GM21825 (cell line): ENCODE data around the gene F2RL1.
"Not testable (repeated sequence)": the region's sequence is repeated elsewhere in the genome, so short reads cannot be mapped to it uniquely, and the experiment has no call there.

ENCODE experiments used
- ATAC-seq: cut with Tn5 transposase; IDR thresholded peaks from one replicate; pipeline ENCODE4 v1.9.1; 2021; ENCODE audit warnings: mild to moderate bottlenecking, moderate library complexity; ENCODE audit not compliant: unreplicated experiment

Gene F2RL1

DNA sequence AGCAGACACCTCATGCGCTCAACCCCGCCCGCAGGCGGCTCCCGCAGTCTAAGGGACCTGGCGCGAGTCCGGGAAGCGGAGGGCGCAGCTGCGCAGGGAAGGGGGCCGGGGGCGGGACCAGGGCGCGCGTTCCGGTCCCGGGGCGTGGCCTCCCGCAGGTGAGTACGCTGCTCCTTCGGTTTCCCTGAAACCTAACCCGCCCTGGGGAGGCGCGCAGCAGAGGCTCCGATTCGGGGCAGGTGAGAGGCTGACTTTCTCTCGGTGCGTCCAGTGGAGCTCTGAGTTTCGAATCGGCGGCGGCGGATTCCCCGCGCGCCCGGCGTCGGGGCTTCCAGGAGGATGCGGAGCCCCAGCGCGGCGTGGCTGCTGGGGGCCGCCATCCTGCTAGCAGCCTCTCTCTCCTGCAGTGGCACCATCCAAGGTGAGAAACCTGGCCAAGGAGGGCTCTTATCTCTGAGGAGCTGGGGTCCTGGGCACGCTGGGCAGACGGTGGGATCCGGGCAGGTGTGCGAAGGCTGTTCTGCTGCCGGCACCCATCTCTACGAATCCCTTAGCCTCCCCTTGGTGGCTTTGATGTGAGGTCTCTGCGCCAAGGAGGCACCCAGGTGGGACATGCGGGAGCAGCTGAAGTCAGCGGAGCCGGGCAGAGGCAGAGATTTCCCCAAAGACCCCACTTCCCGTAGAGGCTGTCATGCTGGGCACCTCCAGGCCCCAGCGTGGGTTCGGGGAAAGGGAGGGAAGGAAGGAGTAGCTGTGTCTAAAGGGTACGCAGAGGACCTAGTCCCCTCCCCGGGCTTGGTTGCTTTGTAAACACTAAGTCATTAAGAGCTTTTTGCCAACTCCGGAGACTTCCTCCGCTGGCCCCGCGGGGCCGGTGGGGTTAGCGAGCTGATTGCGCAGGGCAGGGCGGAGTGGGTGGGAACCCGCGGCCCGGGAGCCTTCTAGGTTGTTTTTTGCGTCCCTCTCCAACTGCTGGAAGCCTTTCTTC is at the start of gene F2RL1:
Gene F2RL1, plus strand, starts transcription at position 187 of the 988 bp plus-strand sequence. Its CDS starts 153 bp downstream, at position 340.
- no peak for ATAC-seq

DNA sequence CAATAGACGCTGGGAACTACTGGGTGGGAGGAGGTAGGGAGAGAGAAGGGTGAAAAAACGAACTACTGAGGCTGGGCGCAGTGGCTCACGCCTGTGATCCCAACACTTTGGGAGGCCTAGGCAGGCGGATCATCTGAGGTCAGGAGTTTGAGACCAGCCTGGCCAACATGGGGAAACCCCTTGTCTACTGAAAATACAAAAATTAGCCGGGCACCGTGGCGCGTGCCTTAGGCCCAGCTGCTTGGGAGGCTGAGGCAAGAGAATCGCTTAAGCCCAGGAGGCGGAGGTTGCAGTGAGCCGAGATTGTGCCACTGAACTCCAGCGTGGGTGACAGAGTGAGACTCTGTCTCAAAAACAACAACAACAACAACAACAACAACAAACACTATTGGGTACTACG is 47.8 kb upstream of the F2RL1 start:
- not testable (repeated sequence) for ATAC-seq

DNA sequence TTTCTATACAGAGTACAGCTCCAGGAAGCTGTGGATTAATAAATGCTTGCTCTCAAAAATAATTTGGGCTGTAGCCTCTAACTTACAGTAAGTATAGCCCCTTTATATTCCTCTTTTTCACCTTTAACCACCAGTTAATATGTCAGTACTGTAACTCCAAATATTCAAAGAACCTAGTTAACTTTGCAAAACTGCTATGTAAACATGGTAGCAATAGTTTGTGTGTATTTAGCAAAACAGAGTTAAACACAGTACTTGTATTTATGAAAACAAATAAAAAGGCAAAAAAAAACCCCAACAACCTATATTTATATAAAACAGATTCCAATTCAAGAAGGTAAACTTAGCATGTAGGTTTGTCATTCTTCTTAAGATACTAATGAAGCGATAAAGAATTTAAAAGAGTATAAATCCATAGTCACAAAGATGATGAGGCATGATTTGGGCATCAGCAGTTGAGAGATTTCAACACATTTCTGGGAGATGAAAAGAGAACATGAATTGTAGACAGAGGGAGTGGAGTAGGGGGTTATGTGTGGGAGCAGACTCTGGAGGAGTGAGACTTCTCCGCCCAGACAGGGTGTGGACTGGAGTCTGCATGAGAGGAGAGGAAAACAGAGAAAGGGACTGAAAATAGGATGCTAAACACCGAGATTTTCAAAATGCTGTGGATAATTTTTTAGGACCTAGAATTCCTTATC is 47.0 kb upstream of the F2RL1 start:
- ATAC-seq, result no peak

GRCh38 chr5:76775921-76776320 is 42.9 kb upstream of the F2RL1 start:
- ATAC-seq, result no peak

- ATAC-seq, result no peak
Measured at GRCh38 chr5:76776391-76776790, 42.4 kb upstream of the F2RL1 start.

DNA sequence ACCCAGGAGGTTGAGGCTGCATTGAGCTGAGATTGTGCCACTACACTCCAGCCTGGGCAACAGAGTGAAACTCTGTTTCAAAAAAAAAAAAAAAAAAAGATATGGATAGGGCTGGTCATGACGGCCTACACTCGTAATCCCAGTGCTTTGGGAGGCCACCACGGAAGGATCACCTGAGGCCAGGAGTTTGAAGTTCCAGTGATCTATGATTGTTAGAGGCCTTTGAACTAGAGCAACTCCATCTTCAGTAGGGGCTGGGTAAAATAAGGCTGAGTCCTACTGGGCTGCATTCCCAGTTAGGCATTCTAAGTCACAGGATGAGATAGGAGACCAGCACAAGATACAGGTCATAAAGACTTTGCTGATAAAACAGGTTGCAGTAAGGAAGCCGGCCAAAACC is 38.2 kb upstream of the F2RL1 start:
- not testable (repeated sequence) for ATAC-seq

DNA sequence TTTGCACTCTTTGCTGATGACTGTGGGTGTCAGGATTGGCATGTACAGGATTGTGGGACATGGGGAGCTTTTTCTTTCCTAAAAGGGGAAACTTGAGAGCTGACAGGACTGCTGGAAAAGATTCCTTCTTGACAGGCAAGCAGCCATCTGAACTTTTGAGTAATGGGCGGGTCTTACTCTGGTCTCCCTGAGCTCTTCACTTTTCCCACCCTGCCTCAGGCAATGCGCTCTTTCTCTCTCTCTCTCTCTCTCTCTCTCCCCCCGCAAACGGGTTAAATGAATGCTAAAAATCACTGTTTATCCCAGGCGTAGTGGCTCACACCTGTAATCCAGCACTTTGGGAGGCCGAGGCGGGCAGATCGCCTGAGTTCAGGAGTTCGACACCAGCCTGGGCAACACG is 37.1 kb upstream of the F2RL1 start:
- ATAC-seq, result no peak

- ATAC-seq, result no peak
Measured at GRCh38 chr5:76782444-76782843, 36.4 kb upstream of the F2RL1 start.

GRCh38 chr5:76787237-76787636 is 31.6 kb upstream of the F2RL1 start:
- ATAC-seq, result no peak

GRCh38 chr5:76788362-76788761 is 30.5 kb upstream of the F2RL1 start:
- ATAC-seq, result no peak

- not testable (repeated sequence) for ATAC-seq
Measured at GRCh38 chr5:76789275-76789674, 29.6 kb upstream of the F2RL1 start.

DNA sequence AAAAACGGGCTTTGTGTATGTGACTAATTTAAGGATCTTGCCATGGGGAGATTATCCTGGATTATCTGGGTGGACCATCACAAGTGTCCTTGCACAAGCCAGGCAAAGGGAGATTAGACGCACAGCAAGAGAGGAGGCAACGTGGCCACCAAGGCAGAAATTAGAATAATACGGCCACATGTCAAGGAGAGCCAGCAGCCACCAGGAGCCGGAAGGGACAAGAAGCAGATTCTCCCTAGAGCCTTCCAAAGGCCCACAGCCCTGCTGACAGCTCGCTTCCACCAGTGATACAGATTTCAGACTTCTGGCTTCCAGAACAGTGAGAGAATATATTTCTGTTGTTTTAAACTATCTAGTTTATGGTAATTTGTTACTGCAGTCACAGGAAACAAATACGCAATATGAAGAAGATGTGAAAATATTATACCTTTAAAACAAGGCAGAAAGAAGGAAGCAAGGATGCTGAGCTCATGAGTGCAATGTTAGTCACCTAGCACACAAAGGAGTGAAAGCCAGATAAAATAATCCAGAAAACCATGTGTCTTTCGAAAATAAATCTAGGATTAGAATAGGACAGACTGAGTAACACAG is 28.7 kb upstream of the F2RL1 start:
- no peak for ATAC-seq

DNA sequence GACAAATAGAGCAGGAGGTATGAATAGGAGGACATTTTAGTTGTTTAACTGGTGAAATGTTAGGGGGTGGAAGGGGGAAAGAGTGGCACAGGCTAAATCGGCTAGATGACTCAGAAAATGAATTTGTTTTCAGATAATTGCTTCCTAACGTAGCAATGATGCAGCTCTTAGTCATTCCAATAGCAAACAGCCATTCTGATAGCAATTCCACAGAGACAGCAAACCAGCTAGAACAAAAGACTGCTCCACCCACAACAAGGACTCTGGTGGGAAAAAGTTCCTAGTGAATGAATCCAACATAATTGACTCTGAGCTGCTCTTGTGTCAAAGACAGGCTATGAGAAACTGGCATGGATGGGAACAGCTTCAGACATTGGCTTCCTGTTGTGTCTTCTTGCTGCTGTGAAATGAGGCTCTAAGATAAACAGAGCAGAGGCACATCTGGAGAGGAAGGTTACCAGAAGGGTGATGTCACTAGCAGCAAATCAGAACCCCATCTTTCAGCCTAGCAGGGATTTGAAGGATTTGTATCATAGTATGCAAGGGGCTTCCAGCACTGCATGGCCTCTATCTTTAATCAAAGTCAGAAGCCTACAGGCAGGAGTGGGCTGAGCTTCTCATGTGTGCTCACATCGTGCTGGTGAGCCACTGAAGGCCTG is 28.1 kb upstream of the F2RL1 start:
- no peak for ATAC-seq

GRCh38 chr5:76791461-76791860 is 27.4 kb upstream of the F2RL1 start:
- ATAC-seq, result no peak

DNA sequence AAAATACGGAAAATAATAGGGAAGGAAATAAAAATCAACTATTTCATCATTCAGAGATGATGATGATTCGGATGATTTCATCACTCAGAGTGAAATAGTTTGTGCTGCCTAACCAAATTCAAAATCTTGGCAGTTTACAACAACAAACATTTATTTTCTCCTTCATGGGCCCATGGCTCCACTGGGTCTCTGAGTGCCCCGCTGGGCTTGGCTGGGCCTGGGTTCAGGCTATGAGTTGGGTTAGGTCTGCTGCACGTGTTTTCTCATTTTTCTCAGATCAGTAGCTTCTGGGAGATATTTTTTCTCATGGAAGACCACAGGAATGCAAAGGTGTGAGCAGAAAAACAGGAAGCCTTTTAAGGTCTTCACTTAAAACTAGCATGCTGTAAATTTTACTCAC is 24.0 kb upstream of the F2RL1 start:
- no peak for ATAC-seq

- no peak for ATAC-seq
Measured at GRCh38 chr5:76799588-76799987, 19.2 kb upstream of the F2RL1 start.

GRCh38 chr5:76800579-76800978 is 18.3 kb upstream of the F2RL1 start:
- ATAC-seq, result no peak

- no peak for ATAC-seq
Measured at GRCh38 chr5:76801159-76801802, 17.5 kb upstream of the F2RL1 start.

DNA sequence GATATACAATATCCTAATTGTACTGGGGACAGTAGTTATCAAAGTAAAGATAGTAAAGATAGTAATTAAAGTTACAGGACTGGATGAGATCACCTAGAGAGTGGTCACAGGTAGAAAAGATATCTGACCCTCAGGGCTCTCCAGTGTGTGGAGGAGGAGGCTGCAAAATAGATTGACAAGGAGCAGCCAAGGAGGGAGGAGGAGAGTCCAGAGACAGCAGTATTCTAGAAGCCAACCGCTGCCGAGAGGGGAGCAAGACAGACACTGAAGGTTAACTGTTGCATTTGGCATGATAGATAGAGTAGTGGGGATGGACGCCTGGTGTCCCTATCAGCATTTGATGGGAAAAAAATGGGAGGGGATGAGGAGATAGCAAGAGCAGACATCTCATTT is 17.0 kb upstream of the F2RL1 start:
- no peak for ATAC-seq

GRCh38 chr5:76804266-76804665 is 14.6 kb upstream of the F2RL1 start:
- no peak for ATAC-seq
